Iris pigment epithelial cell (primary cell): Measurements from ENCODE around the gene CYYR1.
A peak's percentile ranks its signal among the peaks of the same experiment; 100 is the strongest.

Experiments used
- DNase-seq: peaks from one replicate; pipeline ENCODE4 v3.0.0-alpha.2; 2011; ENCODE audit warnings: low read depth

Gene CYYR1

GRCh38 chr21:26572702-26573381, at the start of gene CYYR1:
CYYR1 (minus strand) TSS chr21:26573286; CDS start chr21:26572940, 346 bp downstream.
- peak; percentile 9 for DNase-seq

- DNase-seq, result no peak
Measured at GRCh38 chr21:26617176-26617575, 44.1 kb upstream of the CYYR1 start.

DNA sequence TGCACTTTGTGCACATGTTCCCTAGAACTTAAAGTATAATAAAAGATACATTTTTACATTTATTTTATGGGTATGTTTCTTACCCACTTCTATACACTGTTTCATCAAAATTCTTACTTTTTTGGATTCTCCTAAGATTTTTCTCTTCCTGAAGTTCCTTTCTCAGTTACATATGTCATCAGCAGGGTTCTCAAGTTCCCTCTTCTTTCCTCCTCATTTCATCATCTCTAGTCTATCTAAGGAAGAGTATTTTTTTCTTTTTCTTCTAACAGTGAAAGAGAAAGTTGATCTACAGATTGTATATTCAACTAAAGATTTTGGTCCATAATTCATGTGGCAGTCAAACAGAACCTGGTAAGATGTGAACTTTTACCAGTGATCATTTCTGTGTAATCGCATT, 41.2 kb upstream of the CYYR1 start:
- no peak for DNase-seq

DNA sequence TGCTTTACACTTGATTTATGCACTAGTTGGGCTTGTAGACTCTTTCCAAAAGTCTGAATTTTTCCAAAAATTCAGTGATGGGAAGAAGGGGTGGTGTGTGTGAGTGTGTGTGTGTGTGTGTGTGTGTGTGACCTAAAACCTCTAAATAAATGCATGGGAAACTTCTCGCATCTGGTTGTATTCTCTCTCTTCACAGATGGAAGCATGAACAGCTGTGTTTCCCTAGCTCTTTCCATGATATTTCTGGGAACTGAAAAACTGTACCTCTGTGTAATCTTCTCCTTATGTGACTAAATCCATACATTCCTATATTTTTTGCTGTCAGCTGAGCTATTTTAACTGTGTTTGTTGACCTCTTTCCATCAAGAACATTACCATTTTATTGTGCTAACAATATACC, 26.2 kb upstream of the CYYR1 start:
- no peak for DNase-seq

GRCh38 chr21:26597981-26598380, 24.9 kb upstream of the CYYR1 start:
- DNase-seq, result no peak

DNA sequence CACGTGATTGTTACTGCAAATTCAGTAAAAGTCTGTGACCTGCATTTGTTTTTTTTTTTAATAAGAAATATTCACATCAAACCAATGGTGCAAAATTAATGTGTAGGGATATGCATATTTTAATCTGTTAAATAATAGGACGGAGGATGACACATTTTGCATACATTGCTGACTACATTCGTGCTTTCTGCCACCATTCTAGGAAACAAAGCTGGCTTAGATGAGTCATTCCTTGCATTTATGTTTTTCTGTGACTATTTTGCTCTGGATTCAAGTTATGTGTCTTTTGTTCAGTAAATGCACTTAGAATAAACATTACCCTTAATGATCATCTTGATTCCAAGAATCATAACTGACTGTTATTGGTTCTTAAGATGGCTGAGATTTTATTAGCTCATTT, 23.9 kb upstream of the CYYR1 start:
- no peak for DNase-seq

DNA sequence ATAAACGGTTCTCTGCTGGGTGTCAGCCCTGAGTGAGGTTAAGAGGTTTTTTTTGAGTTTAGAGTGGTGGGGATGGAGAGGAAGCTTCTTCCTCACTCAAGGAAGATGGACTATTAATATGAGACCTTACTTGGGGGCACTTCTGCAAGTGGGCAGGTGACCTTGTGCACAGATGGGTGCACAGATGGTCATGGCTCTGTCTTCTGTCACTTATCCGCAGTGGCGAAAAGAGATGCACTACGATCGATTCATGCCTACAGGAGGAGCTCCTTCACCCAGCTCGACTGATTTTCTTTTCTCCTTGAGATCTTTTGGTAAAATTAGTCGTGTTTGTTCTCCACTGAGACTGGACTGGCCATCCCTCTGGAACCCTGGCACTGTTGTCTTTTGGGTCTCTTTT, 22.9 kb upstream of the CYYR1 start:
- DNase-seq, result no peak

DNA sequence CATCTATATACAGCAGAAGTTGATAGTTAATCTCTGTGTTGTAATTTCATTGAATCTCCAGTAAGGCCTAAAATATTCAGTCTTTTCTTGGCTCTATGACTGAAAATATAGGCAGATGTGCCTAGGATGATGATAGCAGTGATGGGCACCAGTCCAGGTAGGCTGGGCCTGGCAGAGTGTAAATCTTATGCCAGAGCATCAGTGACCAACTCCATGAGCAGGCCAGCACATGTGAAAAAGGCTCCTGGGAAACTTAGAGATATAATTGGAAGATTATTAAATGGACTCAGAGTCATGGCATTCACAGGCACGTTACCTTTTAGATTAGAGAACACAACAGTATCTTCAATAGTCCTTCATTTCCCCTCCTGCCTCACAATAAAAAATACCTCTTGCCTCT, 20.7 kb upstream of the CYYR1 start:
- DNase-seq, result no peak

GRCh38 chr21:26591543-26591942, 18.5 kb upstream of the CYYR1 start:
- no peak for DNase-seq

GRCh38 chr21:26588446-26588845, 15.4 kb upstream of the CYYR1 start:
- no peak for DNase-seq

DNA sequence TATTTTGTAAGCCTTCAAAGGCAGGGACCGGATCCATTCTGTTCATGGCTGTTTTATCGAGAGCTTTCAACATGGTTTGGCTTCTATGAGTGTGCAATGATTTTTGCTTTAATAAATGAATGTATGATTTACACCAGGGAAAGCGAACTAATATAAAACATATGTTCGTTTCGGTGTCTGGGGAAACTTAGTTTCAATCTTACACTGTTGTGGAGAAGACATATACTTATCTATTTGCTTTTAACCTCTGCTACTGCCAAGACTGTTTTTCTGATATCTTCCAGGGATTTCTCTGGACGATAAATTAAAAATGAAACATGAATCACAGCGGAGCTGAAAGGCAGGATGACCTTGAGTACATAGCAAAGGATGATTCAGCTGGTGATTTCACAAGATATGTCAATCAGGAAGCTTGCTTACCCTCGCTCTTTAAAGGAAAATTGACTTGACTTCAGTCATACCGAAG, 14.7 kb upstream of the CYYR1 start:
- peak; percentile 94 for DNase-seq

DNA sequence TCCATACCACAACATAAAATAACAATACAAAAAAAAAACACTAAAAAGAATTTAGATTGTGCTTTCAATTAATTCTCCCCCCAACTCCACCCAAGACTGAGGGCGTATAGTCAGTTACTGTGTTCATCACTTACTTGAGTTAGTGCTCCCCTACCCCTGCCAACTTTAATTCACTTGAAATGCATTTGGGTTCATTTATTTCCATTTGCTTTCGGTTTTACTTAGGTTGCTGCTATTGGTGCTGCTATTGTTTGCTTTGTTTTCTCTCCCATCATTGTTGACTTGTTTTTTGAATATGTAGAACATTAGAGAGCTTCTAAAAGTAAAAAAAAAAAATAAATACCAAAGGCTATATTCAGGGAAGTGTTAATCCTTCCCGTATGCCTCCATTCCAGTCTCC, 10.7 kb upstream of the CYYR1 start:
- DNase-seq, result no peak

DNA sequence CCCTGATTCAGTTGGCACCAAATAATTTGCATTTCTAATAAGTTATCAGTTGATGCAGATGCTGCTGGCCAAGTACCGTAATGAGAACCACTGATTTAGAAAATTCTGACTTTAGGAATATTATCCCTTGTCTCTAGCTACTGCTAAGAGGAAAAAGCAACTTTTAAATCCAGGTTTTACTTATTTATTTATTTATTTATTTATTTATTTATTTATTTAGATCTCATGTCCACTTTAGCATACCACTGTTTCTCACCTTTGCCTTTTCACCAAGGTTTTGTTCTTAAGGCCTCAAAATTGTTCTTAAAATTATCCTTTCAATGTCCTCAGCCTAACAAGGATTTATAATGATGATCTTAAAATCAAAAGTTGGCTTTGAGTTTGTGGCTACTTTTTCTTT, 8.7 kb upstream of the CYYR1 start:
- no peak for DNase-seq

- peak; percentile 2 for DNase-seq
Measured at GRCh38 chr21:26572076-26572701, 897 bp downstream of the CYYR1 start.

GRCh38 chr21:26570203-26570602, 2.9 kb downstream of the CYYR1 start:
- DNase-seq, result no peak

DNA sequence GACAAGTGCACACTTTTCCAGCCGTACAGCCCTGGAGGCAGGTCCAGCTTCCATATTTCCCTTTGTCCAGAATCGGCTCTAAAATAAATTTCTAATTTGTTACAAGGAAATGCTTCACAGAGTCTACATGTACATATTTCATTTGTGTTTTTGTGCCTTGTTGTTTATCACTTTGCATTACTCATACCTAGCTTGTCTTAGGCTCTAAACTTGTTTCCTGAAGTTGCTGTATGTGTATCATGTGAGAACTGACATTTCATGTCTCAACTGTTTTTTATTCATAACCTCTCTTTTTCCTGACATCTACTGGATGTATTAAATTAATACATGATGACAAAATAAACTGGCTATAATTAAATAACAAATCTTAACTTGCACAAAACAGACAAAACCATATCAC, 7.5 kb downstream of the CYYR1 start:
- DNase-seq, result no peak

- DNase-seq, result no peak
Measured at GRCh38 chr21:26565111-26565510, 8.0 kb downstream of the CYYR1 start.

DNA sequence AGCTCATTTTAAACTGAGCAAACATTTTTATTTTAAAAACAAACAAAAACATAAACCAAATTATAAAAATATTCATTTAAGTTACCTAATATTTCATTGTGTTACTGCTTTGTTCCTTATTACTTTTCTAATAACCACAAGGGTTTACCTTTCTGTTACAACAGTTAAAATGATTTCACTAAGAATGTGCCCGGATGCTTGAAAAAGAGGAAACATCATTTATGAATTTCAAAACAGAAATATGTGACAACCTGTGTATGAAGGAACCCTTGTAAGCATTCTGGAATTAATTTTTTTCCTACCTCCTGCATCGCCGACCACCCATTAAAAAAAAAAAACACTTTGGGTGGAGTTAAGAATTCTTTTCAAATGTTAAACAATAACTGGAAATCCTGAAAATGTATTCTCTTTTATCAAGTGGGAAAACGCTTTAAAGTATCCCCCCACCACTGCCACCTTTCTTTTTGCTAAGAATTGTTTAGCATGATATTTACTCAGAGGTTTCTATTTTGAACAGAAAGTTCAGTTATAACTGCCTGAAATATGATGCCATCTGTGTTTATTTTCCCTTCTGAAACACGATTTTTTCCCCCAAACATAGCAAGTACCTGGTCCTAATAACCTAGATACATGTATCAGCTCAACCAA, 9.1 kb downstream of the CYYR1 start:
- DNase-seq, result no peak

DNA sequence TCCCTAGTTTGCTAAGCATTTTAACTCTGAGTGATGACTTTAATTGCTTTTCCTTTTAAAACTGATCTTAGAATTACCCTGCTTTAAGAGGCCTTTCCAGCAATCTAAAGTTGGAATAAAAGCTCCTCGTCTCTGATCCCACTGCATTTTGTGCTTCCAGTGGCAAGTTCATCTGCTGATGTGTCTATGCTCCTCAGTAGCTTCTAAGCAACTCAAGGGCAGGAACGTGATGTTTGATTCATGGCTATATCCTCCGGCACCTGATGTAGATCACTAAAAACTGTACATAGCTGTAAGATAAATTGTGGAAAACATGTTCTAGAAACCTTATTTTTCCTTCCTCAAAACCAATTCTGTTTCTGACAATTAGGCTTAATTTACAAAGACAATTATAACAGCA, 12.5 kb downstream of the CYYR1 start:
- DNase-seq, result no peak

GRCh38 chr21:26559099-26559498, 14.0 kb downstream of the CYYR1 start:
- no peak for DNase-seq

- no peak for DNase-seq
Measured at GRCh38 chr21:26557106-26557505, 16.0 kb downstream of the CYYR1 start.

DNA sequence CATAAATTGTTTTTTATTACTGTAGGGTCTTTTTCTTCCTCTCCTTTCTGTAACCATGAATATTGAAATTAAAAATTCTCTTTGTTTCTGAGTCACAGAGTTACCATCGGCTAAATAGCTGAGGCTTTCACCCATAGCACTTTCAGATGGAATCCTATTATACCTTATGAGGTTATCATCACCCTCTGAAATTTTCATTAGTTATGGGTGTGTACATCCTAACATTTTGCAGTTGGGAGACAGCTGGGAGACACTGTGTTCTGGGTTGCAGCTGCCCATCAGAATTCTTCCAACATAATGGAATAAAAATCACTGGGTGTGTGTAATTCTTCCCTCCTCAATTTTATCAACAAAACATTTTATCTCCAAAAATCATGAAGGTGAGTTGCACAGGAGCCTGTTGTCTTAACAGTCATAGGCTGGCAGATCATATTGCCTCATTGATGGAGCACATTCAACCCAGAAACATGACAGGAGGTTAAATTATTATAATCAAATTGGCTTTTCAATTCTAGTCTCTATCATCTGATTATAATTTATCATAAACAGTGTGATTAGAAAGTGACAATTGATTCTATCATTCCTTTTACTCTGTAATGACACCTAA, 17.4 kb downstream of the CYYR1 start:
- no peak for DNase-seq

- DNase-seq, result no peak
Measured at GRCh38 chr21:26554365-26554764, 18.7 kb downstream of the CYYR1 start.
